Right atrium auricular region (tissue), 2 donors: Measurements from ENCODE around the gene TCIRG1. TPM values are rescaled to one million over a fixed set of nuclear protein-coding genes. Genes with fewer than 3 reads are reported as not detected.

ENCODE experiments used
- DNase-seq: peaks from one replicate; pipeline ENCODE4 v3.0.0-alpha.2; 2019; ENCODE audit warnings: low spot score
- H3K27ac ChIP-seq, 2 donors: fragments of 200-600 bp; sonication (generic); 1 replicate in 1 of 2; 2 replicates in 1 of 2; pipeline ENCODE4 v1.5.1; 2016 to 2019
- H3K27me3 ChIP-seq, 2 donors: fragments of 200-600 bp; sonication (generic); one replicate each; pipeline versions ENCODE4 v1.5.1 to v1.6.0; 2017 to 2019
- H3K36me3 ChIP-seq: fragments of 200-600 bp; sonication (generic); one replicate; pipeline ENCODE4 v1.5.1; 2016
- H3K4me1 ChIP-seq, 2 donors: fragments of 200-600 bp; sonication (generic); one replicate each; pipeline versions ENCODE4 v1.5.1 to v1.6.0; 2017 to 2019
- H3K4me3 ChIP-seq, 2 donors: fragments of 200-600 bp; sonication (generic); 1 replicate in 1 of 2; 2 replicates in 1 of 2; pipeline ENCODE4 v1.5.1; 2017 to 2019; ENCODE audit warnings: mild to moderate bottlenecking in 1 of 2, moderate library complexity in 1 of 2
- H3K9me3 ChIP-seq, 2 donors: fragments of 200-600 bp; sonication (generic); one replicate each; pipeline ENCODE4 v1.5.1; 2019
- CTCF ChIP-seq, 2 donors: fragments of 200-600 bp; sonication (generic); IDR thresholded peaks; one replicate each; pipeline ENCODE4 v1.5.1; 2019; ENCODE audit warnings: antibody characterized with exemption in 2 of 2
- total RNA-seq, 2 donors: library from RNA; depleted of rRNA; stranded (reverse); fragments of >200 nt; gene quantifications; one replicate each; pipeline ENCODE4 v1.1.0, GENCODE V29; 2016

Gene TCIRG1
- total RNA-seq, 2 donors from 2014 or later = 19.2 to 50.7 TPM

- Histone ChIP-seq H3K4me1 (peaks cover 0 to 7% of the 10 kb centered on the region in 2 donors), H3K27me3 (no peaks in the 10 kb centered on the region), H3K4me3 (no peak overlapping the region), H3K36me3 (peaks cover 18% of the 10 kb centered on the region), H3K9me3 (no peaks in the 10 kb centered on the region), H3K27ac (no peak overlapping the region)
- no peak for DNase-seq
- TF ChIP-seq CTCF (IDR thresholded peaks at IDR 0.05) = no peak
Observed at GRCh38 chr11:68077617-68078582, 39.1 kb downstream of the TCIRG1 start.

- DNase-seq = no peak
- TF ChIP-seq CTCF (IDR thresholded peaks at IDR 0.05) = no peak
- Histone ChIP-seq H3K27me3 (no peaks in the 10 kb centered on the region), H3K4me3 (no peak overlapping the region), H3K4me1 (peaks cover 0 to 7% of the 10 kb centered on the region in 2 donors), H3K36me3 (peaks cover 10% of the 10 kb centered on the region), H3K27ac (no peak overlapping the region), H3K9me3 (no peaks in the 10 kb centered on the region)
Observed at GRCh38 chr11:68080860-68081259, 42.0 kb downstream of the TCIRG1 start.

GRCh38 chr11:68081691-68082090 lies 42.9 kb downstream of the TCIRG1 start:
- H3K4me3 ChIP-seq = no peak overlapping the region

GRCh38 chr11:68082481-68082880 lies 43.7 kb downstream of the TCIRG1 start:
- Histone ChIP-seq H3K9me3 (no peaks in the 10 kb centered on the region), H3K4me3 (no peak overlapping the region), H3K4me1 (peaks cover 0 to 7% of the 10 kb centered on the region in 2 donors), H3K27ac (no peak overlapping the region), H3K27me3 (no peaks in the 10 kb centered on the region), H3K36me3 (peaks cover 10% of the 10 kb centered on the region)
- no peak for DNase-seq
- TF ChIP-seq CTCF (IDR thresholded peaks at IDR 0.05) = no peak

More at GRCh38 chr11:68081691-68082090, 42.9 kb downstream of the TCIRG1 start:
- Histone ChIP-seq H3K27ac (no peak overlapping the region), H3K4me1 (peaks cover 0 to 7% of the 10 kb centered on the region in 2 donors), H3K9me3 (no peaks in the 10 kb centered on the region), H3K36me3 (peaks cover 10% of the 10 kb centered on the region), H3K27me3 (no peaks in the 10 kb centered on the region)
- TF ChIP-seq CTCF (IDR thresholded peaks at IDR 0.05) = no peak
- DNase-seq = no peak

GRCh38 chr11:68083517-68083916 lies 44.7 kb downstream of the TCIRG1 start:
- no peak for TF ChIP-seq CTCF (IDR thresholded peaks at IDR 0.05)
- H3K4me3 ChIP-seq = no peak overlapping the region
- H3K27me3 ChIP-seq = no peaks in the 10 kb centered on the region
- H3K4me1 ChIP-seq = no peaks in the 10 kb centered on the region
- no peak overlapping the region for H3K27ac ChIP-seq
- no peak for DNase-seq
- no peaks in the 10 kb centered on the region for H3K9me3 ChIP-seq
- peaks cover 10% of the 10 kb centered on the region for H3K36me3 ChIP-seq
